ENCODE results near the gene MMP13. TPM values are rescaled to one million over a fixed set of nuclear protein-coding genes. Genes with fewer than 3 reads are reported as not detected.

The MMP13 gene
- total and polyA plus RNA-seq, 2 of the 4 experiments (the other 2 are of a cell fraction), result not detected

- H3K14ac ChIP-seq (replicated peaks; ENCODE audit: low read depth, low read length), result no peak overlapping the region
- ATAC-seq (ENCODE audit: low read depth) (no peak), DNase-seq (no peak)
- WGBS, 2 experiments (ENCODE audit: extremely low coverage in 2 of 2, insufficient read length in 1 of 2), result no CpG with 5 or more reads among the region's 6 CpGs
- CTCF ChIA-PET, result interaction anchor here (0.7 to 1.6 kb wide), 3 partner anchors 10 to 60 kb away, joined by 3 to 8 read pairs (median 3); no protein-coding TSS in a partner anchor
- H3K9me3 ChIP-seq (ENCODE audit: control insufficient read depth, insufficient read depth, low read length), result no peaks in the 10 kb centered on the region
- POLR2A ChIA-PET (ENCODE audit: unreplicated experiment), result no interaction called here
- H3K36me3 ChIP-seq (ENCODE audit: control insufficient read depth, insufficient read depth, low read length), result no peaks in the 10 kb centered on the region
- H2BK20ac ChIP-seq (ENCODE audit: low read depth, low read length), result no peak overlapping the region
- H3K79me1 ChIP-seq (ENCODE audit: low read depth in 1 of 2, low read length in 2 of 2), result no peaks in the 10 kb centered on the region
- in situ Hi-C loops (cut with MboI; ENCODE audit: low sequenced_read_pairs), result no loop called here
- H4K8ac ChIP-seq (ENCODE audit: low read depth in 2 of 2, low read length in 2 of 2), result no peak overlapping the region
- H2AFZ ChIP-seq (replicated peaks; ENCODE audit: low read length, poor library complexity), result no peak overlapping the region
- no peak overlapping the region for H2AK5ac ChIP-seq (ENCODE audit: low read depth, low read length)
- no peak overlapping the region for H3K18ac ChIP-seq (ENCODE audit: low read depth, low read length)
- no TSS peak for BruUV-seq (replicated peaks)
- H3K56ac ChIP-seq (ENCODE audit: extremely low read depth, insufficient read depth, low read length), result no peak overlapping the region
- no peak overlapping the region for H4K91ac ChIP-seq (ENCODE audit: insufficient read depth, low read depth, low read length)
- H2BK120ac ChIP-seq (ENCODE audit: low read depth, low read length), result no peak overlapping the region
- no peak overlapping the region for H3K23ac ChIP-seq (ENCODE audit: low read depth, low read length)
- H3K4me1 ChIP-seq (ENCODE audit: control insufficient read depth, insufficient read depth, low read length), result no peaks in the 10 kb centered on the region
- no peak overlapping the region for H3K4me2 ChIP-seq (ENCODE audit: low read depth, low read length)
- no peak overlapping the region for H3K4ac ChIP-seq (ENCODE audit: low read depth, low read length)
- no peaks in the 10 kb centered on the region for H4K20me1 ChIP-seq (ENCODE audit: insufficient read depth, low read length)
- H3K27ac ChIP-seq (ENCODE audit: insufficient read depth, low read length), result no peak overlapping the region
- no peak overlapping the region for H3K9ac ChIP-seq (ENCODE audit: low read depth, low read length)
- dilution Hi-C loops (cut with HindIII; ENCODE audit: low sequenced_read_pairs, unreplicated experiment), result no loop called here
- no peak overlapping the region for H2BK5ac ChIP-seq (ENCODE audit: low read depth, low read length, poor library complexity, severe bottlenecking)
- H4K5ac ChIP-seq (ENCODE audit: low read depth, low read length), result no peak overlapping the region
- TF ChIP-seq, protein P1, sequence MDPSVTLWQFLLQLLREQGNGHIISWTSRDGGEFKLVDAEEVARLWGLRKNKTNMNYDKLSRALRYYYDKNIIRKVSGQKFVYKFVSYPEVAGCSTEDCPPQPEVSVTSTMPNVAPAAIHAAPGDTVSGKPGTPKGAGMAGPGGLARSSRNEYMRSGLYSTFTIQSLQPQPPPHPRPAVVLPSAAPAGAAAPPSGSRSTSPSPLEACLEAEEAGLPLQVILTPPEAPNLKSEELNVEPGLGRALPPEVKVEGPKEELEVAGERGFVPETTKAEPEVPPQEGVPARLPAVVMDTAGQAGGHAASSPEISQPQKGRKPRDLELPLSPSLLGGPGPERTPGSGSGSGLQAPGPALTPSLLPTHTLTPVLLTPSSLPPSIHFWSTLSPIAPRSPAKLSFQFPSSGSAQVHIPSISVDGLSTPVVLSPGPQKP (IDR thresholded peaks at IDR 0.05; ENCODE audit: borderline replicate concordance, low read depth, low read length), result no peak
- no peak for TF ChIP-seq MAZ (IDR thresholded peaks at IDR 0.05; ENCODE audit: borderline replicate concordance, low read depth, low read length)
- TF ChIP-seq MAFK (IDR thresholded peaks at IDR 0.05; ENCODE audit: low read depth, low read length), result no peak
- no peak for TF ChIP-seq RCOR1 (IDR thresholded peaks at IDR 0.05; ENCODE audit: insufficient replicate concordance, low read length)
- TF ChIP-seq, protein P2, sequence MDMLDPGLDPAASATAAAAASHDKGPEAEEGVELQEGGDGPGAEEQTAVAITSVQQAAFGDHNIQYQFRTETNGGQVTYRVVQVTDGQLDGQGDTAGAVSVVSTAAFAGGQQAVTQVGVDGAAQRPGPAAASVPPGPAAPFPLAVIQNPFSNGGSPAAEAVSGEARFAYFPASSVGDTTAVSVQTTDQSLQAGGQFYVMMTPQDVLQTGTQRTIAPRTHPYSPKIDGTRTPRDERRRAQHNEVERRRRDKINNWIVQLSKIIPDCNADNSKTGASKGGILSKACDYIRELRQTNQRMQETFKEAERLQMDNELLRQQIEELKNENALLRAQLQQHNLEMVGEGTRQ (IDR thresholded peaks at IDR 0.05; ENCODE audit: low read depth, low read length), result no peak
- TF ChIP-seq CTCF (conservative IDR thresholded peaks at IDR 0.05; ENCODE audit: low read depth, low read length), result no peak
- no peak for TF ChIP-seq SMC3 (IDR thresholded peaks at IDR 0.05; ENCODE audit: low read depth, low read length)
- TF ChIP-seq RFX5 (IDR thresholded peaks at IDR 0.05; ENCODE audit: low read depth, low read length), result no peak
- no peak for TF ChIP-seq MXI1 (IDR thresholded peaks at IDR 0.05; ENCODE audit: borderline replicate concordance, low read depth, low read length)
- no peak for TF ChIP-seq RAD21 (IDR thresholded peaks at IDR 0.05; ENCODE audit: low read length)
- TF ChIP-seq BHLHE40 (IDR thresholded peaks at IDR 0.05; ENCODE audit: low read depth, low read length), result no peak
- no peak for TF ChIP-seq CHD1 (IDR thresholded peaks at IDR 0.05; ENCODE audit: low read depth, low read length)
- no peak for TF ChIP-seq NFE2L2 (IDR thresholded peaks at IDR 0.05; ENCODE audit: low read depth, low read length)
- TF ChIP-seq FOS (IDR thresholded peaks at IDR 0.05; ENCODE audit: low read depth, low read length), result no peak
- TF ChIP-seq POLR2A (IDR thresholded peaks at IDR 0.05; ENCODE audit: low read depth, low read length), result no peak
- no peak for TF ChIP-seq CEBPB (IDR thresholded peaks at IDR 0.05; ENCODE audit: low read depth, low read length)
- no peak overlapping the region for H3K4me3 ChIP-seq (ENCODE audit: insufficient read depth, low read depth, low read length)
- peaks cover 13% of the 10 kb centered on the region for H3K27me3 ChIP-seq (ENCODE audit: control insufficient read depth, insufficient read depth, low read length)
- H2BK15ac ChIP-seq (ENCODE audit: low read depth, low read length), result no peak overlapping the region
- no peaks in the 10 kb centered on the region for H3K9me1 ChIP-seq (ENCODE audit: insufficient read depth, low read length)
- intact Hi-C loops (cut with micrococcal nuclease), result no loop called here
- H2AK9ac ChIP-seq (replicated peaks; ENCODE audit: low read depth, low read length, poor library complexity), result no peak overlapping the region
These were observed 30.6 kb downstream of the MMP13 start for GRCh38 chr11:102924851-102925380.
